GM10847 (cell line): ENCODE results near the gene LYRM9.

Experiments used
- POLR2A ChIP-seq: IDR thresholded peaks from 2 replicates; pipeline ENCODE4 v1.6.1; 2011; ENCODE audit not compliant: insufficient read length; ENCODE audit errors: extremely low read depth

The LYRM9 gene

DNA sequence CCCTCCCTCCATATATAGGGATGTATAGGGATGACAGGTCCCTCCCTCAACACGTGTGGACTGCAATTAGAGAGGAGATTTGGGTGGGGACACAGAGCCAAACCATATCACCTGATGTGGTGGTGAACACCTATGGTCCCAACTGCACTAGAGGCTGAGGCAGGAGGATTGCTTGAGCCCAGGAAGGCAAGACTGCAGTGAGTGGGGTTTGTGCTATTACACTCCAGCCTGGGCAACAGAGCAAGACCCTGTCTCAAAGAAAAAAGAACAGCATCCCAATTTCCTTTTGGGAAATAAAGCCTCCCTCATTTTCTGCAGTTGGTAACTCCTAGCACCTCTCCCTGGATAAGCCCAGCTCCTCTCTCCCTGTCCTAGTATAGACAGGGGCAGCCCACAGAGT lies 23.8 kb upstream of the LYRM9 start:
- TF ChIP-seq POLR2A = no peak

DNA sequence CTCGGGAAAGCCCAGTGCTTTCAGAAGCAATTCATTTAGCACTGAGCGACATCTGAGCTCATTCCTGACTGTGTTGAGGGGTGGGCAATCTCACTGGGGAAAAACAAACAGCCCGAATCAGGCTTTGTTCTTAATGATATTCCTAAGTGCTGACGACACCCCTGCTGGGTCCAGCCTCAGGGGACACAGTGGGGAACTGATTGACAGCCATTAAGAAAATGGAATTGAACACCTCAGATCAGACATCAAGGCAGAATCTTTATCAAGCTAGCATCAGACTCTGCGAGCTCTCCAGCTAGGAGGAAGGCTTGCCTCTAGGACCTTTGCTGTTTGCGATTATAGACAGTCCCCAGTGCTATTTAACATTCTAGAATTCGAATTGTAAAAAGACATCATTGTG lies 22.5 kb upstream of the LYRM9 start:
- TF ChIP-seq POLR2A = no peak

DNA sequence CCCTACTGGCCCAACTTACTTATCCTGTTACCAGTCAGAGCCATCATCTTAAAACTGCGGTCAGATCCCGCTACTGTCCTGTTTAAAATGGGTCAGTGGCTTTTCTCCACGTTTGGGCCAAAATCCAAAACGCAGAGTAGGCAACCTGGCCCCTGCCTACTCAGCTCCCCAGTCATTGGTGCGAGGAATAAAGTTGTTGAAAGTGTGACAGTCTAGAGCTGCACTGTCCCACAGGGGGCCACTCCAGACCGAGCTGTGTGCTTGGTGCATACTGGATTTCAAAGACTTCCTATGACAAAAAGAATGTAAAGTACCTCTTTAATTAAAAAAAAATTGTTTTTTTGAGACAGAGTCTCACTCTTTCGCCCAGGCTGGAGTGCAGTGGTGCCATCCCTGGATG lies 21.2 kb upstream of the LYRM9 start:
- TF ChIP-seq POLR2A = no peak

DNA sequence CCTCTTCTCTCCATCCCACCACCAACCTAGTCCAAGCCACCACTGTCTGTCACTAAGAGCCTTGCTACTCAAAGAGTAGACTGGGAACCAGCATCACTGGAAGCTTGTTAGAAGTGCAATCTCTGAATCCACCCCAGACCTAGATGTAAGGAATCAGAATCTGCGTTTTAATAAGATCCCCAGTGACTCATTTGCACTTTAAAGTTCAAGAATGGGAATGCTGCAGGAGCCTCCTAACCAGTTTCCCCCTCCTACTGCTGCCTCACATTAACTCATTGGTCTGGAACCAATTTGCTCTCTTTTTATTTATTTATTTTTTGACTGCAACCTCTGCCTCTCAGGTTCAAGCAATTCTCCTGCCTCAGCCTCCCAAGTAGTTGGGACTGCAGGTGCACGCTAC lies 19.8 kb upstream of the LYRM9 start:
- TF ChIP-seq POLR2A = no peak

DNA sequence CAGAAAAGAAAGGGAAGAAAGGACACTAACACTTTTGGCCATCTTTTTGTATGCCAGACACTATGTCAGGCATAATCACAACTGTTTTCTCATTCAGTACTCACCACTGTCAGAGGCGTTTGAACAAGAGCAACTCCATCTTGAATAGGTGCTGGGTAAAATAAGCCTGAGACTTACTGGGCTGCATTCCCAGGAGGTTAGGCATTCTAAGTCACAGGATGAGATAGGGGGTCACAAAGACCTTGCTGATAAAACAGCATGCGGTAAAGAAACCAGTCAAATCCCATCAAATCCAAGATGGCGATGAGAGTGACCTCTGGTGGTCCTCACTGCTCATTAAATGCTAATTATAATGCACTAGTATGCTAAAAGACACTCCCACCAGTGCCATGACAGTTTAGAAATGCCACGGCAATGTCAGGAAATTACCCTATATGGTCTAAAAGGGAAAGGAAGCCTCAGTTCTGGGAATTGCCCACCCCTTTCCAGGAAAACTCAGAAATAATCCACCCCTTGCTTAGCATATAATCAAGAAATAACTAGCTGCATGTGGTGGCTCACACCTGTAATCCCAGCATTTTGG lies 14.9 kb upstream of the LYRM9 start:
- no peak for TF ChIP-seq POLR2A

DNA sequence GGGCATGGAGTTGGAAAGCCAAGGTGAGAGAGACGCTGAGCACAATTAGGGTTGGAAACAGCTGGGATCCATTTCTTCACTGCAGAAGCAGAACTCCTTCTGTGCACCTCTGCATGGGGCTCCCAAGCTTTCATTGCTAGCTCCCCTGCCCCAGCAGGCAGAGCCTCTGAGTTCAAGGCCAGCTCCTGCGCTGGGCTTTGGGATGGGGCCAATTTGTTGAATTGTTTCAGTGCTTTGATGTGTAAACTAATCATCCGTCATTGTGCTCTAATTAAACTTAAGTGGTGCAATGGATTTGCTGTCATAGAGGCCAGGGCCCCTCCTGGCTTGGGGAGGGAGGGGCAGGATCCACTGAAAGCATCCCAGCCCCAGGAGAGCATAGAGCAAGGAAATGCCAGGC lies 13.5 kb upstream of the LYRM9 start:
- no peak for TF ChIP-seq POLR2A

DNA sequence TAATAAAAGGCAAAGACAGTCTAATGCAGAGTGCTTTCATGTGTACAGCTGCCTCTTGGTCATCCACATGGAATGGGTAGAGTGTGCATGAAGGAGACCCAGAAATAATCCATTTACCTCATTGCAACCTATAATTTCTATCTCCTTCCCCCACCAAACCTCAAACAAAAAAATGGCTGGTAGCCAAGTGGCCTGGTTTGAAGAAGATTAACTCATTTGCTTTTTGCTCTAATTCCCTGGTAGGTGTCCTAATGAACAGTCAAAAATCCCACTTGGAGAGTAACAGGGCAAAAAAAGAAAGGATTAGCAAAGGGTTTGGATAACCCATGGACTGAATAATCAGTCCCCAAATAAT lies 13.0 kb upstream of the LYRM9 start:
- no peak for TF ChIP-seq POLR2A

DNA sequence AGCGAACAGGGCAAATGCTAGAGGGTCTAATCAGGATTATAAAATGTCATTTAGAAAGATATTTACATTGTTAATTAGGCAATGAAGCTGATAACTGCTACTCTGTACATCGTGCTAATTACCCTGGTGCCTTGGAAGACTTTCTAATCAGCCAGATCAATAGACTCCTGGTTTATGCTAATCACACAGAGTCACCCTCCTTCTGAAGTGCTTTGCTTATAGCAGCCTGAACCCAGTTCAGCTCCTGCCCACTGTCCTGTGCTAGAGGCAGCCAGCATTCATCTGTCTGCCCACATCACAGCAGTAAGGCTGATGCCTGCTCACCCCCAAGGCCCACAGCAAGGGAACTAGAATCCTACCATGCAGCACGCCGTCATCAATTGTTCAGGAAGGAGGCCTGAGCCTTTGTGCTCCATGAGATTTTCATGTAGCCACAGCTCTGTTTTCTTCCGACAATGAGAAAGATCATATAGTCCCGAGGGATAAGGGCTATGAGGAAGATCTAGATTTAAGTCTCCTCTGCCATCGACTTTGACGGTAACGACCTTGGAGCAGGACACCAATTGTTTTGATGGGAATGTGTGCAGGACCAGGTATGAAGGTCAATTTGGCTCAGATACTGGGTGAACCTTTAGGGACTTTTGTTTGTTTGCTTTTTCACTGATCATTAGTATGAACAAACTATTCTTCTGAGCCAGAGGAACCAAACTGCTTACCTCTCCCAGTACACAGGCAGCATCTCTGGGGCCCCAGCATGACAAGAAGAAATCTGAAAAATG lies 12.5 kb upstream of the LYRM9 start:
- TF ChIP-seq POLR2A = no peak

- no peak for TF ChIP-seq POLR2A
Observed at GRCh38 chr17:27904534-27905446, 11.6 kb upstream of the LYRM9 start.

- no peak for TF ChIP-seq POLR2A
Observed at GRCh38 chr17:27904114-27904513, 10.9 kb upstream of the LYRM9 start.

DNA sequence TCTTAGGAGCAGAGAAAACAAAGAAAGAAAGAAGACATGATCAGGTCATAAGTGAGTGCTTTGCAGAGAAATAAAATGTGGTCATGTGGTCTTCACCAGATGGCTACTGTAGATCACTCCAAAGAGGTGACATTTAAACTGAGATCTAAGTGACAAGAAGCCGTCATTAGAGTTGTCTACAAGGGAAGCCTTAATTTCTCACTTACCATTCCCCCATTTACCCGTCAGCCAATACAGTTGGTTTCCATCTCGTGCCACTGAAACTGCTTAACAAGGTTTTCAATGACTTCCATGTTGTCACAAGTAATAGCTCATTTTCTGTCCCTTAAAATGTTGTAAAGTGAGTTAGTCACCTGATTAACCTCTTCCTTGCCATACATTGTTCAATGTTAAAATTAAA lies 6.4 kb upstream of the LYRM9 start:
- no peak for TF ChIP-seq POLR2A

- TF ChIP-seq POLR2A = no peak
Observed at GRCh38 chr17:27898096-27898495, 4.9 kb upstream of the LYRM9 start.

- no peak for TF ChIP-seq POLR2A
Observed at GRCh38 chr17:27896701-27897100, 3.5 kb upstream of the LYRM9 start.

DNA sequence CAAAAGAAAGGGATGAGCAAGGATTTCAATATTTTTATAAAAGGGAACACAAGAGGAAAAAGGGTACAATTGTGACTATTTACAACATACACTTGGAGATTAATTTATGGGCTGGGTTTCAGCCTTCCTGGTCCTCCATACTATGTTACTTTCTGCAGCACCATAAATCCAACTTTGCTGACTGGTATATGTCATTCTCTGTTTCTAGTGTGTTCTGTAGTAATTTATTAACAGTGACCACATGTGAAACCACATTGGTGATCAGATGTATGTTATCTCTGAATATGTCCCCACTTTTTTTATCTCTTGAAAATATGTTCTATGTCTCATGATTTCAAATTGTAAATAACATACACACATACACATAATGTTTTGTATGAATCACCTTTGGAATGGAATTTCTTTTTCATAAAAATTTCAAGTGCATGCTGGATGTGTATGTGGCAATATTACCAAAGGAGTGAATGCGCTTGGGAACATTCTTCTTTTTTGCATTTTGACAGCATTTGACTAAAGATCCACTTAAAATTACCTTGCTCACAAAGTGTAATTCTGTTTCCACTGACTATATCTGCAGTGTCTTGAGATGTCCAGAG lies 2.9 kb upstream of the LYRM9 start:
- no peak for TF ChIP-seq POLR2A

GRCh38 chr17:27895123-27895895 lies 2.1 kb upstream of the LYRM9 start:
- no peak for TF ChIP-seq POLR2A
